H9 (cell line): Measurements from ENCODE around the gene ST6GAL1. TPM values are rescaled to one million over a fixed set of nuclear protein-coding genes. Genes with fewer than 3 reads are reported as not detected.
A peak's percentile ranks its signal among the peaks of the same experiment; 100 is the strongest.

ENCODE experiments used
- DNase-seq: peaks from one replicate; pipeline ENCODE4 v3.0.0-alpha.2; 2017
- H2AFZ ChIP-seq: one replicate; pipeline ENCODE4 v1.6.1; 2013; ENCODE audit warnings: mild to moderate bottlenecking, low read length, control low read depth, moderate library complexity
- H2AK5ac ChIP-seq: 2 replicates; pipeline ENCODE4 v1.6.1; 2013; ENCODE audit warnings: low read length, control low read depth, mixed read lengths; ENCODE audit not compliant: insufficient read length
- H2BK120ac ChIP-seq: one replicate; pipeline ENCODE4 v1.6.1; 2013; ENCODE audit warnings: low read depth, mild to moderate bottlenecking, low read length, control low read depth, inconsistent platforms; ENCODE audit not compliant: poor library complexity, severe bottlenecking
- H2BK12ac ChIP-seq: 2 replicates; pipeline ENCODE4 v1.6.1; 2013; ENCODE audit warnings: low read length, control low read depth, mixed read lengths, low read depth; ENCODE audit not compliant: insufficient read length
- H2BK15ac ChIP-seq: 2 replicates; pipeline ENCODE4 v1.6.1; 2013; ENCODE audit warnings: low read depth, low read length, control low read depth
- H2BK20ac ChIP-seq: one replicate; pipeline ENCODE4 v1.6.1; 2013; ENCODE audit warnings: low read depth, mild to moderate bottlenecking, low read length, control low read depth, inconsistent platforms; ENCODE audit not compliant: poor library complexity, severe bottlenecking
- H2BK5ac ChIP-seq: 2 replicates; pipeline ENCODE4 v1.6.1; 2013; ENCODE audit warnings: low read length, control low read depth, mixed read lengths; ENCODE audit not compliant: insufficient read length
- H3K14ac ChIP-seq: 2 replicates; pipeline ENCODE4 v1.6.1; 2013; ENCODE audit warnings: low read length, control low read depth; ENCODE audit not compliant: insufficient read depth
- H3K18ac ChIP-seq: 2 replicates; pipeline ENCODE4 v1.6.1; 2013; ENCODE audit warnings: low read depth, mild to moderate bottlenecking, mixed read lengths, low read length, control low read depth; ENCODE audit not compliant: insufficient read length
- H3K23ac ChIP-seq: 2 replicates; pipeline ENCODE4 v1.6.1; 2013; ENCODE audit warnings: low read length, control low read depth, mixed read lengths, low read depth; ENCODE audit not compliant: insufficient read length
- H3K23me2 ChIP-seq: 2 replicates; pipeline ENCODE4 v1.6.1; 2013; ENCODE audit warnings: low read depth, mild to moderate bottlenecking, mixed read lengths, low read length, control low read depth; ENCODE audit not compliant: insufficient read length, poor library complexity, severe bottlenecking
- H3K27ac ChIP-seq: 2 replicates; pipeline ENCODE4 v1.5.1; 2013; ENCODE audit warnings: low read length, control low read depth, mixed read lengths, low read depth; ENCODE audit not compliant: insufficient read length
- H3K27me3 ChIP-seq: 2 replicates; pipeline ENCODE4 v1.6.1; 2013; ENCODE audit warnings: low read length, control low read depth, inconsistent platforms; ENCODE audit not compliant: insufficient read depth
- H3K4ac ChIP-seq: 2 replicates; pipeline ENCODE4 v1.6.1; 2013; ENCODE audit warnings: low read depth, mild to moderate bottlenecking, control low read depth, inconsistent platforms, low read length, moderate library complexity
- H3K4me1 ChIP-seq: 2 replicates; pipeline ENCODE4 v1.6.1; 2013; ENCODE audit warnings: low read length, control low read depth, inconsistent platforms; ENCODE audit not compliant: insufficient read depth
- H3K4me2 ChIP-seq: 2 replicates; pipeline ENCODE4 v1.6.1; 2013; ENCODE audit warnings: low read length, control low read depth, mixed read lengths; ENCODE audit not compliant: insufficient read length, insufficient read depth
- H3K56ac ChIP-seq: 2 replicates; pipeline ENCODE4 v1.6.1; 2013; ENCODE audit warnings: low read depth, mild to moderate bottlenecking, mixed read lengths, low read length, control low read depth; ENCODE audit not compliant: insufficient read length
- H3K79me1 ChIP-seq: 2 replicates; pipeline ENCODE4 v1.6.1; 2013; ENCODE audit warnings: low read depth, mild to moderate bottlenecking, moderate library complexity, low read length, control low read depth, inconsistent platforms; ENCODE audit not compliant: insufficient read depth, poor library complexity, severe bottlenecking
- H3K79me2 ChIP-seq: 2 replicates; pipeline ENCODE4 v1.6.1; 2013; ENCODE audit warnings: low read length, control low read depth, inconsistent platforms; ENCODE audit not compliant: insufficient read depth
- H3K9ac ChIP-seq: 2 replicates; pipeline ENCODE4 v1.6.1; 2013; ENCODE audit warnings: low read length, control low read depth, mixed read lengths; ENCODE audit not compliant: insufficient read length; ENCODE audit errors: extremely low read depth
- H3K9me3 ChIP-seq: one replicate; pipeline ENCODE4 v1.6.1; 2013; ENCODE audit warnings: low read depth, low read length, inconsistent platforms; ENCODE audit not compliant: control insufficient read depth
- H3T11ph ChIP-seq: one replicate; pipeline ENCODE4 v1.6.1; 2013; ENCODE audit warnings: mild to moderate bottlenecking, low read length, control low read depth, inconsistent platforms
- H4K20me1 ChIP-seq: one replicate; pipeline ENCODE4 v1.6.1; 2013; ENCODE audit not compliant: control insufficient read depth, insufficient read length, insufficient read depth
- H4K5ac ChIP-seq: 2 replicates; pipeline ENCODE4 v1.6.1; 2013; ENCODE audit warnings: low read depth, mild to moderate bottlenecking, mixed read lengths, low read length, control low read depth; ENCODE audit not compliant: insufficient read length
- H4K8ac ChIP-seq: replicated peaks from 2 replicates; pipeline ENCODE4 v1.6.1; 2013; ENCODE audit warnings: low read length, control low read depth, mixed read lengths, low read depth; ENCODE audit not compliant: insufficient read length
- H4K91ac ChIP-seq: 2 replicates; pipeline ENCODE4 v1.6.1; 2013; ENCODE audit warnings: low read depth, mild to moderate bottlenecking, moderate library complexity, mixed read lengths, low read length, control low read depth; ENCODE audit not compliant: insufficient read length
- H3K27ac Mint-ChIP-seq, 3 experiments: 2 replicates in 2 of 3; 3 replicates in 1 of 3; pipeline ENCODE4 v1.8.0; 2020 to 2021; ENCODE audit warnings: mixed read lengths in 3 of 3, mild to moderate bottlenecking in 1 of 3, moderate library complexity in 1 of 3
- H3K27me3 Mint-ChIP-seq: 2 replicates; pipeline ENCODE4 v1.8.0; 2021; ENCODE audit warnings: low read depth, mild to moderate bottlenecking, moderate library complexity, mixed read lengths
- H3K36me3 Mint-ChIP-seq, 3 experiments: 2 replicates in 2 of 3; 3 replicates in 1 of 3; pipeline ENCODE4 v1.8.0; 2020 to 2021; ENCODE audit warnings: low read depth in 3 of 3, mixed read lengths in 3 of 3; ENCODE audit not compliant: insufficient read depth in 1 of 3
- H3K4me1 Mint-ChIP-seq, 2 experiments: 2 replicates each; pipeline ENCODE4 v1.8.0; 2020; ENCODE audit warnings: mixed read lengths in 2 of 2
- H3K4me3 Mint-ChIP-seq, 2 experiments: 2 replicates in 1 of 2; 3 replicates in 1 of 2; pipeline ENCODE4 v1.8.0; 2020 to 2021; ENCODE audit warnings: mild to moderate bottlenecking in 2 of 2, mixed read lengths in 2 of 2, moderate library complexity in 1 of 2
- H3K9me3 Mint-ChIP-seq, 2 experiments: 2 replicates in 1 of 2; 3 replicates in 1 of 2; pipeline ENCODE4 v1.8.0; 2020; ENCODE audit warnings: mild to moderate bottlenecking in 2 of 2, mixed read lengths in 2 of 2, moderate library complexity in 1 of 2
- CTCF ChIP-seq: fragments of 200-600 bp; sonication (generic); conservative IDR thresholded peaks from 3 replicates; pipeline ENCODE4 v1.8.0; 2021; ENCODE audit warnings: antibody characterized with exemption, mild to moderate bottlenecking
- WGBS: extraction: QIAGEN DNeasy Blood & Tissue Kit; methylation state at CpG from one replicate; pipeline ENCODE4 v1.1.7; 2013; ENCODE audit warnings: missing lambda C conversion rate, low lambda C conversion rate, mixed read lengths; ENCODE audit not compliant: insufficient read length; ENCODE audit errors: extremely low coverage; 5-methylcytosine and 5-hydroxymethylcytosine counted together
- long read RNA-seq: library from polyadenylated mRNA; unstranded; transcript quantifications from one replicate; pipeline ENCODE4 v2.0.0, GENCODE V29; 2020
- total RNA-seq: library from RNA; stranded (reverse); gene quantifications from 2 replicates; pipeline ENCODE4 v1.2.1, GENCODE V29; 2021

ST6GAL1 gene
- 139 and 141 TPM in 2 replicates for total RNA-seq
- long read RNA-seq, full-length matches to known transcripts = 71 of 218 reads
- long read RNA-seq, partial matches to known transcripts = 22 of 218 reads
- long read RNA-seq, other reads (novel, unspliced or antisense) = 125 of 218 reads

GRCh38 chr3:186930143-186930640 is at the start of gene ST6GAL1:
ST6GAL1 (plus strand) TSS chr3:186930526; CDS start chr3:187042704, 112,178 bp downstream.
- no peaks in the 10 kb centered on the region for H3K9me3 ChIP-seq
- peaks cover 7% of the 10 kb centered on the region for H3K79me1 ChIP-seq
- H4K20me1 ChIP-seq = no peaks in the 10 kb centered on the region
- H3K27me3 ChIP-seq = no peaks in the 10 kb centered on the region; the same call in 1 of the 2 replicates
- H4K91ac ChIP-seq = no peak within 1 kb of the TSS
- peaks cover 15% of the 10 kb centered on the region for H3K23me2 ChIP-seq
- H3K4ac ChIP-seq = no peak within 1 kb of the TSS; the same call in 1 of the 2 replicates
- H3K14ac ChIP-seq = peak within 1 kb of the TSS; percentile 90
- peak; percentile 48; the same call in 2 of the 3 replicates for TF ChIP-seq CTCF
- H2AFZ ChIP-seq = no peak within 1 kb of the TSS
- peaks cover 25 to 29% (median 27%) of the 10 kb centered on the region in 3 experiments for H3K36me3 Mint-ChIP-seq
- no peak within 1 kb of the TSS for H2BK12ac ChIP-seq
- peaks cover 35 to 36% of the 10 kb centered on the region in 2 experiments for H3K4me1 Mint-ChIP-seq
- peaks cover 2 to 7% of the 10 kb centered on the region in 2 experiments; a peak in 3 of 5 replicates for H3K9me3 Mint-ChIP-seq
- H4K5ac ChIP-seq = no peak within 1 kb of the TSS
- no peak within 1 kb of the TSS for H2BK120ac ChIP-seq
- DNase-seq = peak; percentile 89
- H3K18ac ChIP-seq = peak within 1 kb of the TSS; percentile 78
- no peak within 1 kb of the TSS for H2BK20ac ChIP-seq
- WGBS = no CpG with 5 or more reads among the region's 38 CpGs
- no peak within 1 kb of the TSS for H4K8ac ChIP-seq
- no peak within 1 kb of the TSS for H3T11ph ChIP-seq
- peaks cover 18% of the 10 kb centered on the region for H3K27me3 Mint-ChIP-seq
- 0 out of 2 replicates have a peak, but pooled peaks cover 2% of the 10 kb centered on the region for H3K4me1 ChIP-seq
- peak within 1 kb of the TSS; percentile 95 to 98 (median 97) for H3K27ac Mint-ChIP-seq
- H3K4me3 Mint-ChIP-seq = peak within 1 kb of the TSS; percentile 86 to 96
- no peak within 1 kb of the TSS for H3K27ac ChIP-seq
- no peak within 1 kb of the TSS for H3K56ac ChIP-seq
- H3K23ac ChIP-seq = no peak within 1 kb of the TSS
- H3K79me2 ChIP-seq = peaks cover 18% of the 10 kb centered on the region
- no peak within 1 kb of the TSS for H2BK5ac ChIP-seq
- no peak within 1 kb of the TSS for H2BK15ac ChIP-seq
- peak within 1 kb of the TSS; percentile 94 for H3K4me2 ChIP-seq
- peak within 1 kb of the TSS; percentile 48 for H3K9ac ChIP-seq
- H2AK5ac ChIP-seq = no peak within 1 kb of the TSS
